IMR-90 (cell line): ENCODE measurements around the gene RMND5B. TPM values are rescaled to one million over a fixed set of nuclear protein-coding genes. Genes with fewer than 3 reads are reported as not detected.

Experiments used
- ATAC-seq: fragments of 200-7000 bp; cut with Tn5 transposase; 2 replicates; pipeline ENCODE4 v1.9.1; 2020; ENCODE audit warnings: low read depth, mild to moderate bottlenecking, moderate library complexity
- BruUV-seq: library from RNA; stranded (reverse); fragments of 400-500 nt; replicated peaks from 2 replicates; lab custom pipeline; 2021; lab: Mats Ljungman, UMichigan
- CTCF ChIA-PET: fragments of 300-600 bp; formaldehyde crosslinking; extraction: SDS; loops from one replicate; lab custom pipeline; 2021; ENCODE audit warnings: antibody characterized with exemption; lab: Yijun Ruan, JAX
- POLR2A ChIA-PET: fragments of 300-600 bp; sonication (Branson Sonifier 250); formaldehyde crosslinking; loops from one replicate; lab custom pipeline; 2022; ENCODE audit warnings: antibody characterized with exemption; ENCODE audit not compliant: unreplicated experiment; lab: Charles Lee
- DNase-seq: peaks from one replicate; pipeline ENCODE4 v3.0.0; 2013
- H2AFZ ChIP-seq: replicated peaks from 2 replicates; pipeline ENCODE3; 2013; ENCODE audit warnings: low read length, mild to moderate bottlenecking; ENCODE audit not compliant: poor library complexity
- H2AK5ac ChIP-seq: 2 replicates; pipeline ENCODE4 v1.6.1; 2013; ENCODE audit warnings: low read depth, low read length, inconsistent platforms
- H2AK9ac ChIP-seq: replicated peaks from 2 replicates; pipeline ENCODE3; 2013; ENCODE audit warnings: mild to moderate bottlenecking, low read depth, low read length, moderate library complexity; ENCODE audit not compliant: poor library complexity
- H2BK120ac ChIP-seq: 2 replicates; pipeline ENCODE4 v1.6.1; 2013; ENCODE audit warnings: low read depth, low read length, inconsistent platforms
- H2BK15ac ChIP-seq: 3 replicates; pipeline ENCODE4 v1.6.1; 2013; ENCODE audit warnings: low read depth, low read length, inconsistent platforms
- H2BK20ac ChIP-seq: 2 replicates; pipeline ENCODE4 v1.6.1; 2013; ENCODE audit warnings: low read depth, mild to moderate bottlenecking, inconsistent platforms, low read length, moderate library complexity
- H2BK5ac ChIP-seq: 2 replicates; pipeline ENCODE4 v1.6.1; 2013; ENCODE audit warnings: mild to moderate bottlenecking, low read depth, low read length, inconsistent platforms; ENCODE audit not compliant: poor library complexity, severe bottlenecking
- H3K14ac ChIP-seq: replicated peaks from 2 replicates; pipeline ENCODE4 v1.6.1; 2013; ENCODE audit warnings: low read depth, low read length, inconsistent platforms
- H3K18ac ChIP-seq: 2 replicates; pipeline ENCODE4 v1.6.1; 2013; ENCODE audit warnings: low read depth, low read length, control low read depth
- H3K23ac ChIP-seq: 2 replicates; pipeline ENCODE4 v1.6.1; 2013; ENCODE audit warnings: low read depth, low read length, inconsistent platforms
- H3K27ac ChIP-seq: 2 replicates; pipeline ENCODE4 v1.5.1; 2013; ENCODE audit warnings: mild to moderate bottlenecking, control low read depth, low read length; ENCODE audit not compliant: insufficient read depth
- H3K27me3 ChIP-seq: 2 replicates; pipeline ENCODE4 v1.6.1; 2013; ENCODE audit warnings: low read length; ENCODE audit not compliant: control insufficient read depth, insufficient read depth
- H3K36me3 ChIP-seq: 2 replicates; pipeline ENCODE4 v1.6.1; 2013; ENCODE audit warnings: low read length, mixed read lengths; ENCODE audit not compliant: control insufficient read depth, insufficient read depth
- H3K4ac ChIP-seq: 2 replicates; pipeline ENCODE4 v1.6.1; 2013; ENCODE audit warnings: low read depth, low read length, inconsistent platforms
- H3K4me1 ChIP-seq: 2 replicates; pipeline ENCODE4 v1.6.1; 2013; ENCODE audit warnings: low read length, mixed read lengths; ENCODE audit not compliant: control insufficient read depth, insufficient read depth
- H3K4me2 ChIP-seq: 2 replicates; pipeline ENCODE4 v1.6.1; 2013; ENCODE audit warnings: low read depth, mild to moderate bottlenecking, control low read depth, low read length, moderate library complexity
- H3K4me3 ChIP-seq: 2 replicates; pipeline ENCODE4 v1.5.1; 2013; ENCODE audit warnings: low read depth, mild to moderate bottlenecking, control low read depth, low read length, moderate library complexity; ENCODE audit not compliant: insufficient read depth
- H3K56ac ChIP-seq: 2 replicates; pipeline ENCODE4 v1.6.1; 2013; ENCODE audit warnings: low read length, inconsistent platforms; ENCODE audit not compliant: insufficient read depth; ENCODE audit errors: extremely low read depth
- H3K79me1 ChIP-seq, 2 experiments: 2 replicates each; pipeline ENCODE4 v1.6.1; 2013; ENCODE audit warnings: low read length in 2 of 2, inconsistent platforms in 1 of 2, low read depth in 1 of 2
- H3K9ac ChIP-seq: 2 replicates; pipeline ENCODE4 v1.6.1; 2013; ENCODE audit warnings: low read depth, low read length, control low read depth
- H3K9me1 ChIP-seq: 2 replicates; pipeline ENCODE4 v1.6.1; 2013; ENCODE audit warnings: low read length, inconsistent platforms; ENCODE audit not compliant: insufficient read depth
- H3K9me3 ChIP-seq: 2 replicates; pipeline ENCODE4 v1.6.1; 2013; ENCODE audit warnings: low read length; ENCODE audit not compliant: control insufficient read depth, insufficient read depth
- H4K20me1 ChIP-seq: 2 replicates; pipeline ENCODE4 v1.6.1; 2013; ENCODE audit warnings: low read length, inconsistent platforms; ENCODE audit not compliant: insufficient read depth
- H4K5ac ChIP-seq: 2 replicates; pipeline ENCODE4 v1.6.1; 2013; ENCODE audit warnings: mild to moderate bottlenecking, low read depth, low read length, control low read depth
- H4K8ac ChIP-seq, 2 experiments: 2 replicates each; pipeline ENCODE4 v1.6.1; 2013; ENCODE audit warnings: low read depth in 2 of 2, low read length in 2 of 2, control low read depth in 1 of 2, inconsistent platforms in 1 of 2
- H4K91ac ChIP-seq: 2 replicates; pipeline ENCODE4 v1.6.1; 2013; ENCODE audit warnings: low read depth, low read length, inconsistent platforms; ENCODE audit not compliant: insufficient read depth
- BHLHE40 ChIP-seq: fragments of 150-350 bp; IDR thresholded peaks from 2 replicates; pipeline ENCODE4 v1.6.1; 2016; ENCODE audit warnings: mild to moderate bottlenecking, low read depth, low read length
- CEBPB ChIP-seq: IDR thresholded peaks from 2 replicates; pipeline ENCODE4 v1.6.1; 2012; ENCODE audit warnings: low read depth, low read length, improper control_type of control experiment
- CHD1 ChIP-seq: IDR thresholded peaks from 2 replicates; pipeline ENCODE4 v1.6.1; 2012; ENCODE audit warnings: low read depth, low read length, improper control_type of control experiment
- FOS ChIP-seq: fragments of 150-350 bp; IDR thresholded peaks from 2 replicates; pipeline ENCODE4 v1.6.1; 2016; ENCODE audit warnings: low read depth, low read length
- MAFK ChIP-seq: IDR thresholded peaks from 2 replicates; pipeline ENCODE4 v1.6.1; 2012; ENCODE audit warnings: low read depth, low read length, improper control_type of control experiment
- MAZ ChIP-seq: IDR thresholded peaks from 2 replicates; pipeline ENCODE4 v1.6.1; 2012; ENCODE audit warnings: low read depth, mild to moderate bottlenecking, low read length, improper control_type of control experiment, moderate library complexity, borderline replicate concordance
- MXI1 ChIP-seq: IDR thresholded peaks from 2 replicates; pipeline ENCODE4 v1.6.1; 2012; ENCODE audit warnings: low read depth, mild to moderate bottlenecking, low read length, moderate library complexity, borderline replicate concordance
- NFE2L2 ChIP-seq: fragments of 150-350 bp; IDR thresholded peaks from 2 replicates; pipeline ENCODE4 v1.6.1; 2016; ENCODE audit warnings: low read depth, mild to moderate bottlenecking, low read length
- POLR2A ChIP-seq: IDR thresholded peaks from 2 replicates; pipeline ENCODE4 v1.6.1; 2012; ENCODE audit warnings: mild to moderate bottlenecking, low read depth, low read length
- RAD21 ChIP-seq: IDR thresholded peaks from 2 replicates; pipeline ENCODE4 v1.6.1; 2012; ENCODE audit warnings: low read length, improper control_type of control experiment
- RCOR1 ChIP-seq: IDR thresholded peaks from 2 replicates; pipeline ENCODE4 v1.6.1; 2012; ENCODE audit warnings: mild to moderate bottlenecking, low read length, improper control_type of control experiment; ENCODE audit not compliant: insufficient replicate concordance
- RFX5 ChIP-seq: IDR thresholded peaks from 2 replicates; pipeline ENCODE4 v1.8.0; 2012; ENCODE audit warnings: low read depth, mild to moderate bottlenecking, low read length, moderate library complexity
- SMC3 ChIP-seq: fragments of 150-350 bp; IDR thresholded peaks from 2 replicates; pipeline ENCODE4 v1.6.1; 2016; ENCODE audit warnings: low read depth, mild to moderate bottlenecking, antibody characterized with exemption, low read length, moderate library complexity
- dilution Hi-C: fragments of 300-500 bp; cut with HindIII; formaldehyde crosslinking; loops from one replicate; pipeline ENCODE4 v1.14.3; 2018; ENCODE audit warnings: low sequenced_read_pairs; ENCODE audit not compliant: unreplicated experiment
- in situ Hi-C: fragments of 300-500 bp; cut with MboI; formaldehyde crosslinking; loops from 3 replicates; pipeline ENCODE4 v1.14.3; 2019; ENCODE audit warnings: low sequenced_read_pairs, inconsistent platforms, mixed read lengths
- intact Hi-C: fragments of 100-400 bp; cut with micrococcal nuclease; formaldehyde crosslinking; loops from 2 replicates; pipeline ENCODE4 v1.10.0; 2022
- polyA plus RNA-seq, 3 experiments: library from polyadenylated mRNA; depleted of rRNA; stranded (reverse); fragments of >200 nt; gene quantifications; 2 replicates each; pipeline ENCODE4 v1.2.3, GENCODE V29; 2012; ENCODE audit warnings: low replicate concordance in 1 of 3
- total RNA-seq: library from RNA; depleted of rRNA; stranded (reverse); fragments of >200 nt; gene quantifications from 2 replicates; pipeline ENCODE4 v1.2.3, GENCODE V29; 2012
- TF ChIP-seq, protein P1 (sequence below): conservative IDR thresholded peaks from 2 replicates; pipeline ENCODE4 v1.5.1; 2012; ENCODE audit warnings: mild to moderate bottlenecking, low read depth, low read length, improper control_type of control experiment
- TF ChIP-seq, protein P2 (sequence below): fragments of 150-350 bp; IDR thresholded peaks from 2 replicates; pipeline ENCODE4 v1.6.1; 2016; ENCODE audit warnings: low read depth, mild to moderate bottlenecking, low read length, moderate library complexity, borderline replicate concordance
- TF ChIP-seq, protein P3 (sequence below): fragments of 150-350 bp; IDR thresholded peaks from 2 replicates; pipeline ENCODE4 v1.6.1; 2017; ENCODE audit warnings: mild to moderate bottlenecking, antibody characterized with exemption, low read length, low read depth

Gene RMND5B
- total and polyA plus RNA-seq, 2 of the 4 experiments (the other 2 are of a cell fraction): 14.0 to 19.5 TPM

DNA sequence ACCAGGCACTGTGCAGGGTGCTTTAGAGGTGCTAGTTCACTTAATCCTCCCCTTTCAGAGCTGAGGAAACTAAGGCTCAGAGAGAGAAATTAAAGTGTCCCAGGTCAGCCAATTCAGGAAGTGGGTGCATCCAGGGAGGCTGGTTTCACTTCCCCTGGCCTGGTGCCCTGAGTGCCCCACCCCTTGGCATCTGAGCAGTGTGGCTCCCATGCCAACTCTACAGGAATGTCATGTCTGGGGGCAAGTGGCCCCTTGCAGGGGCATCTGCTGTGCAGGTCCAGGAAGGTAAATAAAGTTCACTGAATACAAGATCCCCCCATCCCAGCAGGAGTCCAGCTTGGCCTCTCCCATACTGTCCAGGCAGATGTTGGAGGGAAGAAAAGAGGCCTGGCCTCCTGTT, 21.8 kb upstream of the RMND5B start:
- intact Hi-C loops (no loop called here), dilution Hi-C loops (no loop called here), in situ Hi-C loops (no loop called here)
- DNase-seq (no peak), ATAC-seq (no peak)
- Histone ChIP-seq H4K5ac (no peak overlapping the region), H2BK15ac (no peak overlapping the region), H3K36me3 (no peaks in the 10 kb centered on the region), H3K4me1 (no peaks in the 10 kb centered on the region; the same call in 1 of the 2 replicates), H3K27ac (no peak overlapping the region), H2BK20ac (no peak overlapping the region), H2BK120ac (no peak overlapping the region), H4K91ac (no peak overlapping the region), H2BK5ac (no peak overlapping the region), H3K79me1 (no peaks in the 10 kb centered on the region), H3K27me3 (peaks cover 31% of the 10 kb centered on the region), H2AK5ac (no peak overlapping the region), H3K56ac (no peak overlapping the region), H3K4me3 (no peak overlapping the region), H2AFZ (no peak overlapping the region), H3K9ac (no peak overlapping the region), H4K8ac (no peak overlapping the region), H2AK9ac (no peak overlapping the region), H3K14ac (no peak overlapping the region), H3K18ac (no peak overlapping the region), H3K9me1 (no peaks in the 10 kb centered on the region), H3K4me2 (no peak overlapping the region), H3K4ac (no peak overlapping the region), H3K9me3 (no peaks in the 10 kb centered on the region), H4K20me1 (no peaks in the 10 kb centered on the region), H3K23ac (no peak overlapping the region)
- TF ChIP-seq, protein P1, sequence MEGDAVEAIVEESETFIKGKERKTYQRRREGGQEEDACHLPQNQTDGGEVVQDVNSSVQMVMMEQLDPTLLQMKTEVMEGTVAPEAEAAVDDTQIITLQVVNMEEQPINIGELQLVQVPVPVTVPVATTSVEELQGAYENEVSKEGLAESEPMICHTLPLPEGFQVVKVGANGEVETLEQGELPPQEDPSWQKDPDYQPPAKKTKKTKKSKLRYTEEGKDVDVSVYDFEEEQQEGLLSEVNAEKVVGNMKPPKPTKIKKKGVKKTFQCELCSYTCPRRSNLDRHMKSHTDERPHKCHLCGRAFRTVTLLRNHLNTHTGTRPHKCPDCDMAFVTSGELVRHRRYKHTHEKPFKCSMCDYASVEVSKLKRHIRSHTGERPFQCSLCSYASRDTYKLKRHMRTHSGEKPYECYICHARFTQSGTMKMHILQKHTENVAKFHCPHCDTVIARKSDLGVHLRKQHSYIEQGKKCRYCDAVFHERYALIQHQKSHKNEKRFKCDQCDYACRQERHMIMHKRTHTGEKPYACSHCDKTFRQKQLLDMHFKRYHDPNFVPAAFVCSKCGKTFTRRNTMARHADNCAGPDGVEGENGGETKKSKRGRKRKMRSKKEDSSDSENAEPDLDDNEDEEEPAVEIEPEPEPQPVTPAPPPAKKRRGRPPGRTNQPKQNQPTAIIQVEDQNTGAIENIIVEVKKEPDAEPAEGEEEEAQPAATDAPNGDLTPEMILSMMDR: no peak
- TF ChIP-seq MAFK (no peak), CEBPB (no peak), MAZ (no peak), NFE2L2 (no peak), SMC3 (no peak), FOS (no peak), RCOR1 (no peak), MXI1 (no peak), CHD1 (no peak), RAD21 (no peak), RFX5 (no peak), POLR2A (no peak), BHLHE40 (no peak)
- TF ChIP-seq, protein P2, sequence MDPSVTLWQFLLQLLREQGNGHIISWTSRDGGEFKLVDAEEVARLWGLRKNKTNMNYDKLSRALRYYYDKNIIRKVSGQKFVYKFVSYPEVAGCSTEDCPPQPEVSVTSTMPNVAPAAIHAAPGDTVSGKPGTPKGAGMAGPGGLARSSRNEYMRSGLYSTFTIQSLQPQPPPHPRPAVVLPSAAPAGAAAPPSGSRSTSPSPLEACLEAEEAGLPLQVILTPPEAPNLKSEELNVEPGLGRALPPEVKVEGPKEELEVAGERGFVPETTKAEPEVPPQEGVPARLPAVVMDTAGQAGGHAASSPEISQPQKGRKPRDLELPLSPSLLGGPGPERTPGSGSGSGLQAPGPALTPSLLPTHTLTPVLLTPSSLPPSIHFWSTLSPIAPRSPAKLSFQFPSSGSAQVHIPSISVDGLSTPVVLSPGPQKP: no peak
- TF ChIP-seq, protein P3, sequence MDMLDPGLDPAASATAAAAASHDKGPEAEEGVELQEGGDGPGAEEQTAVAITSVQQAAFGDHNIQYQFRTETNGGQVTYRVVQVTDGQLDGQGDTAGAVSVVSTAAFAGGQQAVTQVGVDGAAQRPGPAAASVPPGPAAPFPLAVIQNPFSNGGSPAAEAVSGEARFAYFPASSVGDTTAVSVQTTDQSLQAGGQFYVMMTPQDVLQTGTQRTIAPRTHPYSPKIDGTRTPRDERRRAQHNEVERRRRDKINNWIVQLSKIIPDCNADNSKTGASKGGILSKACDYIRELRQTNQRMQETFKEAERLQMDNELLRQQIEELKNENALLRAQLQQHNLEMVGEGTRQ: no peak
- no TSS peak for BruUV-seq
- CTCF ChIA-PET: no interaction called here
- POLR2A ChIA-PET: no interaction called here
